ENCODE data around the gene SRP14. TPM values are rescaled to one million over a fixed set of nuclear protein-coding genes. Genes with fewer than 3 reads are reported as not detected.

SRP14 gene
- total and polyA plus RNA-seq, 9 of the 15 experiments (the other 6 are each of a cell fraction or from before 2014, with no cell fraction given): 161 to 1,097 (median 402) TPM

DNA sequence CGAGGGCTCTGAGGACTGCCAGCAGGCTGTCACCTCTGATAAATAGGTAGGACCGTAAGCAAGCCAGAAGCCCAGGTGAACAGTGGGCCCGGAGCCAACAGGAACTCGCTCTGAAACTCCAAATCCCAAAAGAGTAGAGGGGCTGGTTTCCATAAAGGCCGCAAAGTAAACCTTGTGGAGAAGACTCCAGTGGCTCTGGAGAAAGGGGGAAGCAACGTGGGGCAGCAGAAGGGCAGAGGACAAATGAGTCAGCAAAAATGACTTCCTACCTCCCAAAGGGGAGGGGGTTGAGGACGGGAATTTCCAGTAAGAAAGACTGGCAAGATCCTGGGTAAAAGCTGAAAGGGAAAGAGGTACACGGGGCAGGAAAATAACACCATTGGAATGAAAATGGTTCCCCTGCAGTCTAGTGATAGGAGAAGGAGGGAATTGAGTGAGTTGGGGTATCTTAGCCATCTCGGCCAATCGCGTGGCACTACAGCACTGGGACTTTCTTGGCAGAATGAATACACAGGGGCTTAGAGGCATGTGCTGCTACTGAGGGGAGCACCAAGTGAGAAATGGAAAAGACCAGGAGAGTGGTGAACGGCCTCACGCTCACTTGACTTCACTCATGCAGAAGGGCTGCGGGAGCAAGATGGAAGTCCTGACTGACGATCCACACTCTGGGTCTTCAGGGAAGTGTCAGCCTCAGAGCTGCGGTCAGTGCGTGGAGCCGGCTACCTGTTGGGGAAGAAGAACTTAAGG, 36.5 kb upstream of the SRP14 start (continued):
- TF ChIP-seq, protein P1, sequence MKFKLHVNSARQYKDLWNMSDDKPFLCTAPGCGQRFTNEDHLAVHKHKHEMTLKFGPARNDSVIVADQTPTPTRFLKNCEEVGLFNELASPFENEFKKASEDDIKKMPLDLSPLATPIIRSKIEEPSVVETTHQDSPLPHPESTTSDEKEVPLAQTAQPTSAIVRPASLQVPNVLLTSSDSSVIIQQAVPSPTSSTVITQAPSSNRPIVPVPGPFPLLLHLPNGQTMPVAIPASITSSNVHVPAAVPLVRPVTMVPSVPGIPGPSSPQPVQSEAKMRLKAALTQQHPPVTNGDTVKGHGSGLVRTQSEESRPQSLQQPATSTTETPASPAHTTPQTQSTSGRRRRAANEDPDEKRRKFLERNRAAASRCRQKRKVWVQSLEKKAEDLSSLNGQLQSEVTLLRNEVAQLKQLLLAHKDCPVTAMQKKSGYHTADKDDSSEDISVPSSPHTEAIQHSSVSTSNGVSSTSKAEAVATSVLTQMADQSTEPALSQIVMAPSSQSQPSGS (CRISPR knock-in tag; IDR thresholded peaks at IDR 0.05): no peak
- TF ChIP-seq KLF6 (CRISPR knock-in tag; IDR thresholded peaks at IDR 0.05; ENCODE audit: borderline replicate concordance) (no peak), TRIM24 (IDR thresholded peaks at IDR 0.05) (peak in 1 of 2 experiments; percentile 59; a peak in 2 of 4 replicates), NR2C1 (IDR thresholded peaks at IDR 0.05) (no peak), NR2C1 (tag; IDR thresholded peaks at IDR 0.05) (0 out of 2 replicates have a peak, but pooled peaks have one; percentile 37), SPI1 (IDR thresholded peaks at IDR 0.05; ENCODE audit: borderline replicate concordance, low read depth, low read length) (peak; percentile 38; the same call in 1 of the 2 replicates), GATAD2A (IDR thresholded peaks at IDR 0.05) (0 out of 2 replicates have a peak, but pooled peaks have one; percentile 32), ZNF174 (CRISPR knock-in tag; IDR thresholded peaks at IDR 0.05) (no peak), TAF1 (IDR thresholded peaks at IDR 0.05; ENCODE audit: control insufficient read depth, extremely low read depth, insufficient read depth, low read length, severe bottlenecking) (peak; percentile 75), PTRF (tag; IDR thresholded peaks at IDR 0.05) (peak; percentile 52; the same call in 1 of the 2 replicates), MTA1 (IDR thresholded peaks at IDR 0.05; ENCODE audit: borderline replicate concordance) (peak; percentile 29; the same call in 1 of the 2 replicates), PTTG1 (tag; IDR thresholded peaks at IDR 0.05; ENCODE audit: low read depth) (peak; percentile 45)
- TF ChIP-seq, protein P2, sequence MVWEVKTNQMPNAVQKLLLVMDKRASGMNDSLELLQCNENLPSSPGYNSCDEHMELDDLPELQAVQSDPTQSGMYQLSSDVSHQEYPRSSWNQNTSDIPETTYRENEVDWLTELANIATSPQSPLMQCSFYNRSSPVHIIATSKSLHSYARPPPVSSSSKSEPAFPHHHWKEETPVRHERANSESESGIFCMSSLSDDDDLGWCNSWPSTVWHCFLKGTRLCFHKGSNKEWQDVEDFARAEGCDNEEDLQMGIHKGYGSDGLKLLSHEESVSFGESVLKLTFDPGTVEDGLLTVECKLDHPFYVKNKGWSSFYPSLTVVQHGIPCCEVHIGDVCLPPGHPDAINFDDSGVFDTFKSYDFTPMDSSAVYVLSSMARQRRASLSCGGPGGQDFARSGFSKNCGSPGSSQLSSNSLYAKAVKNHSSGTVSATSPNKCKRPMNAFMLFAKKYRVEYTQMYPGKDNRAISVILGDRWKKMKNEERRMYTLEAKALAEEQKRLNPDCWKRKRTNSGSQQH (CRISPR knock-in tag; IDR thresholded peaks at IDR 0.05): no peak
- TF ChIP-seq, protein P3, sequence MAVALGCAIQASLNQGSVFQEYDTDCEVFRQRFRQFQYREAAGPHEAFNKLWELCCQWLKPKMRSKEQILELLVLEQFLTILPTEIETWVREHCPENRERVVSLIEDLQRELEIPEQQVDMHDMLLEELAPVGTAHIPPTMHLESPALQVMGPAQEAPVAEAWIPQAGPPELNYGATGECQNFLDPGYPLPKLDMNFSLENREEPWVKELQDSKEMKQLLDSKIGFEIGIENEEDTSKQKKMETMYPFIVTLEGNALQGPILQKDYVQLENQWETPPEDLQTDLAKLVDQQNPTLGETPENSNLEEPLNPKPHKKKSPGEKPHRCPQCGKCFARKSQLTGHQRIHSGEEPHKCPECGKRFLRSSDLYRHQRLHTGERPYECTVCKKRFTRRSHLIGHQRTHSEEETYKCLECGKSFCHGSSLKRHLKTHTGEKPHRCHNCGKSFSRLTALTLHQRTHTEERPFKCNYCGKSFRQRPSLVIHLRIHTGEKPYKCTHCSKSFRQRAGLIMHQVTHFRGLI (CRISPR knock-in tag; IDR thresholded peaks at IDR 0.05): no peak
- TF ChIP-seq, protein P4, sequence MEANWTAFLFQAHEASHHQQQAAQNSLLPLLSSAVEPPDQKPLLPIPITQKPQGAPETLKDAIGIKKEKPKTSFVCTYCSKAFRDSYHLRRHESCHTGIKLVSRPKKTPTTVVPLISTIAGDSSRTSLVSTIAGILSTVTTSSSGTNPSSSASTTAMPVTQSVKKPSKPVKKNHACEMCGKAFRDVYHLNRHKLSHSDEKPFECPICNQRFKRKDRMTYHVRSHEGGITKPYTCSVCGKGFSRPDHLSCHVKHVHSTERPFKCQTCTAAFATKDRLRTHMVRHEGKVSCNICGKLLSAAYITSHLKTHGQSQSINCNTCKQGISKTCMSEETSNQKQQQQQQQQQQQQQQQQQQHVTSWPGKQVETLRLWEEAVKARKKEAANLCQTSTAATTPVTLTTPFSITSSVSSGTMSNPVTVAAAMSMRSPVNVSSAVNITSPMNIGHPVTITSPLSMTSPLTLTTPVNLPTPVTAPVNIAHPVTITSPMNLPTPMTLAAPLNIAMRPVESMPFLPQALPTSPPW (CRISPR knock-in tag; IDR thresholded peaks at IDR 0.05): peak; percentile 25; the same call in 1 of the 2 replicates

All from K562 (cell line).